Germinal center (tissue), 1 donor: ENCODE measurements around the gene ATM.

Experiments used
- DNase-seq: peaks from one replicate; pipeline ENCODE4 v3.0.0; 2012; ENCODE audit warnings: mixed read lengths, low spot score

ATM gene

GRCh38 chr11:108222574-108223347 is at the start of gene ATM, which contains the start of gene NPAT:
ATM (plus strand) TSS chr11:108223067; CDS start chr11:108227625, 4,558 bp downstream.
NPAT (minus strand) TSS chr11:108222638; CDS start chr11:108222536, 102 bp downstream.
- peak; percentile 94 for DNase-seq

DNA sequence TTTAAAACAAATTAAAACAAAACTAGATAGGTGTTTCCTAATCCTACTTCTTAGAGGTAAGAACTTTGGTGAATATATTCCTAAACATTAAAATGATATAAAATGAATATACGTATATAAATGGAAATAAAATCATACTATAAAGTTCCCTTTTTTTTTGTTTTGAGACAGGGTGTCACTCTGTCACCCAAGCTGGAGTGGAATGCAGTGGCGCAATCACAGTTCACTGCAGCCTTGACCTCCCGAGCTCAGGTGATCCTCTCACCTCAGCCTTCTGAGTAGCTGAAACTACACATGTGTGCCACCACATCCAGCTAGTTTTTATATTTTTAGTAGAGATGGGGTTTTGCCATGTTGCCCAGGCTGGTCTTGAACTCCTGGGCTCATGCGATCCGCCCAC is 45.3 kb upstream of the ATM start:
- no peak for DNase-seq

- DNase-seq, result no peak
These were observed 29.1 kb upstream of the ATM start for GRCh38 chr11:108193725-108194124.

- no peak for DNase-seq
These were observed 26.0 kb upstream of the ATM start for GRCh38 chr11:108196901-108197300.

- no peak for DNase-seq
These were observed 25.5 kb upstream of the ATM start for GRCh38 chr11:108197351-108197750.

DNA sequence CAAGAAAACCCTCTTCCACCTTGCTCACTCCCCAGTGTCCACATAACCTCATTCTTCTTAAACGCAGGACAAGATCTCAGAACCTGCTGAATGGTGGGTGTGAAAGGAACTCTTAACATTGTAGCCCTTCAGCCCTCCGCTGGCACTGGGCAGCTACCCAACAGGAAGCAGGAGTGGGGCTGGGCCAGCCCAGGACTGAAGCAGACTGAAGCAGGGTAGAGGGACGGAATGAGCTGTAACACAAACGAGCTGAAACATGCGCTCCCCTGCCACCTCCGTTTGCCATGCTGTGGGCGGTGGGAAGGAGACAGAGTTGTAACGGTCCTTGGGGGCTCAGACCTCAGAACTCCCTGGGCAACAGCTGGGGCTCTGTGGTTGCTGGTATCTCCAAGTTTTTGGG is 24.0 kb upstream of the ATM start:
- no peak for DNase-seq

DNA sequence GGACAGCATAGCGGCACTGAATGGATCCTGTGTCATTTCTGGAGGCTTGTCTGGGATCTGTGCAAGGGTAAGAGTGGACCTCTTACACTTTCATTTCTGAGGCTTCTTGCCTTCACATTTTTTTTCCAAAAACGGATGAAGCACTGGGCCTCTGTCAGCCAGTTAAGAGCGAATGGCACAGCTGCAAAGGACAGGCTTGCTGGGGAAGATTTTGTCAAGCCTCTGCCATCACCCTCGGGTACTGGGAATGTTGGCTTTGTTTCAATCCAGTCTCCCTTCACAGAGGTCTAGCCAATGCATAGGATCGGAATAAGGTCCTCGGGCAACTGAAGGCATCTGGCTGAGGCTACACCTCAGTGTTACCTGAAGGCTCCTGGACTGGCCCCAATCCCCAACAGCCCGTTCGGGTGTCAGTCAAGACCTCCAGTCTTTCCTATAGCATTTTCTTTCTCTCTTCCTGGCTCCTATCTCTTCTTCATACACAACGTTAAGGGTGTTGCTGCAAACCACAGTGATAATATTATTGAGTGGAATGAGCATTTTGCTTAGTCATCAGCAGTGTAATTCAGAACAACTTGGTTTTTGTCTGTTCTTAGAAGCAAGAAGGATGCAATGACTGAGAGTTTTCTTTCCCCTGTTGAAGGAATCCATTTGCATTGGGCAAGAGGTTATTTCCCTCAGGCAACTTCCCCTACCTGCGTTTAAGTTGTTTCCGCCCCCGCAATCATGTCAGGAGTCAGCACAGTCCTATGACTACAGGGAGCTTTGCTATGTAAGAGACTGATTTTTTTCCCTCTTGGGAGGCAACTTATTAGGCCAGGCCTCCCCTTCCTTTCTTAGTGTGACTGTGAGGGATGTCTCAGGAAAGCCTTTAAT is 23.2 kb upstream of the ATM start:
- DNase-seq, result peak; percentile 63

GRCh38 chr11:108203075-108203474 is 19.8 kb upstream of the ATM start:
- no peak for DNase-seq

DNA sequence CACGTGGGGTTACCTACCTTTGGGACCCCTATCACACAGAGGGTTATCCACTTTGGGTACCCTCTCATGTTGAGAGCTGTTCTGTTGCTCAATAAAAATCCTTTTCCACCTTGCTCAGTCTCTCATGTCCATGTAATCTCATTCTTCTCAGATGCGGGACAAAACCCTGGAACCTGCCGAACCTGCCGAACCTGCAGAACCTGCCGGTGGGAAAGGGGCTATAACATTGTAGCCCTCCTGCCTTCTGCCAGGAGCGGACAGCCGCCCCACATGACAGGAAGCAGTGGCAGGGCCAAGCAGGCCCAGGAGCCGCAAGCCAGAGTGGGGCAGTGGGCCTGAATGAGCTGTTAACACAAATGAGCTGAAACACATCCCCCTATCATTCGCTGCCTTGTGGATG is 18.5 kb upstream of the ATM start:
- no peak for DNase-seq

DNA sequence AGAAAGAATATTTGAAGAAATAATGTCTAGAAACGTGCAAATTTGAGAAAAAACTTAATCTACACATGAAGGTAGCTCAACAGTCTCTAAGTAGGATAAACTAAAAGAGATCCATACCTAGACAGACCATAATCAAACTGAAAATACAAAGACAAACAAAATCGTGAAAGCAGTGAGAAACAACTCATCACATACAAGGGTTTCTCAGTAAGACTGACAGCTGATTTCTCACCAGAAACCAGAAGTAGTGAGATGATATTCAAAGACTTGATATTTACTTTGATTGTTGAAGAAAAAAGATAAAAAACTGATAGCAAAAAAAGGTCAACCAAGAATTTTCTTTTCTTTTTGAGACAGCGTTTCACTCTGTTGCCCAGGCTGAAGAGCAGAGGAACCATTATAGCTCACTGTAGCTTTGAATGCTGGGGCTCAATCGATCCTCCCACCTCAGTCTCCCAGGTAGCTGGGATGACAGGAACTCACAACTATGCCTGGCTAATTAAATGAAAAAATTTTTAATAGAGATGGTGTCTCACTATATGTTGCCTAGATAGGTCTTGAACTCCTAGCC is 17.9 kb upstream of the ATM start:
- no peak for DNase-seq

- no peak for DNase-seq
These were observed 16.7 kb upstream of the ATM start for GRCh38 chr11:108206171-108206570.

DNA sequence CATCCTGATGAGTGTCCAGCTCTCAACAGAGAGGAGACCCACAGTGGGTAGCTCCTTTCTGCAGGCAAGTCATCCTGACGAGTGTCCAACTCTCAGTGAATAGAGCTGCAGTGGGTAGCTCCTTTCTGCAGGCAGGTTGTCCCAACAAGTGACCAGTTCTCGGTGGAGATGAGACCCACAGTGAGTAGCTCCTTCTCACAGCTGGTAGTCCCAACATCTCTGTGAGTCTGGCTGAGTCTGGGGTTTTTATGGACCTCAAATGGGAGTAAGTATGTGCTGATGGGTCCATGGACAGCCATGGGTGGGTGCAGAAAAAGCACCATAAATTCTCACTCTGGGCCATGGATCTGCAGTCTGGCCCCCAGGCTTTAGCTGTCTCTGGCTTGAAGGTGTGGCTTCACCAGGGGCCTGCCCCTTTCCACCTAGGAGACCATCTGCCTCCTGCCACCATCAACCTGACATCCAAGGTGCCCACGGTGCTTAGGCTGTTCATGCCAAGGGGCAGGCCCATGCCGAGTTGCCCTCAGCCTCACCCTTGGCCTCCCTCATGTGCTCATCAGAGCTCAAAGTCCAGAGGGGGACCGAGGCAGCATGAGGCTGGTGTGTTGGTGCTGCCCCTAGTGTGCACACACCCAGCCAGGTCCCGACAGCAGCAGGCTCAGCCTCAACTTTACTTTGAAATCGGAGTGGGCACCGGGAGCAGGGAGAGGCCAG is 15.7 kb upstream of the ATM start:
- DNase-seq, result no peak

DNA sequence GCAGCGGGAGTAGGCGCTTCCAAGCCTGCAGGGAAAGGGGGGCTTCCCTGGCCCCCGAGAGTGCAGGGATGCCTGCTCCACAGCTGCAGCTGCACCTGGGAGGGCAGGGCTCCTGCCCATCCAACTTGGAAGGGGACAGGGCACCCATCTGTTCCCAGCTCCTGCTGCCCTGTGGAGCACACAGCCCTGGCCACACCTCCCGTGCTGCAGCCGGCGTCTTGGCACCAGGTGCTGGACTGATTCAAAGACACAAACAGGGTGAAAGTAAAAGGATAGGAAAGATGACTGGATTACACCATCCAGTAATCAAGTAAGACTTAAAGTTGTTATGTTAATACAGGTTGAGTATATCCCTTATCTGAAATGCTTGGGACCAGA is 15.2 kb upstream of the ATM start:
- DNase-seq, result no peak

- no peak for DNase-seq
These were observed 12.4 kb upstream of the ATM start for GRCh38 chr11:108210441-108210840.

- no peak for DNase-seq
These were observed 9.1 kb upstream of the ATM start for GRCh38 chr11:108213784-108214183.

DNA sequence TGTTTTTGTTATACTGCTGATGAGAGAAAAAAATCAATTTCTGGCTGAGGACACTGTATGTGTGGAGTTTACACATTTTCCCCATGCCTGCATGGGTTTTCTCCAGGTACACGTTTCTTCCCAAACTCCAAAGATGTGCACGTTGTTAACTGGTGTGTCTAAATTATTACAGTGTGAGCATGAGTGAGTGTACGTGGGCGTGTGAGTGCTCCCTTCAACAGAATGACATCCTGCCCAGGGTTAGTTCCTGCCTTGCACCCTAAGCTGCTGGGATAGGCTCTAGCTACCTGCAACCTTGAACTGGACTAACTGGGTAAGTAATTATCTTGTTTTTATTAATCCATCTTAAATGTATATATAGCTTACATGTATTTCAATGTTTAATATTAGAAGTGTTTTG is 5.9 kb upstream of the ATM start:
- no peak for DNase-seq

DNA sequence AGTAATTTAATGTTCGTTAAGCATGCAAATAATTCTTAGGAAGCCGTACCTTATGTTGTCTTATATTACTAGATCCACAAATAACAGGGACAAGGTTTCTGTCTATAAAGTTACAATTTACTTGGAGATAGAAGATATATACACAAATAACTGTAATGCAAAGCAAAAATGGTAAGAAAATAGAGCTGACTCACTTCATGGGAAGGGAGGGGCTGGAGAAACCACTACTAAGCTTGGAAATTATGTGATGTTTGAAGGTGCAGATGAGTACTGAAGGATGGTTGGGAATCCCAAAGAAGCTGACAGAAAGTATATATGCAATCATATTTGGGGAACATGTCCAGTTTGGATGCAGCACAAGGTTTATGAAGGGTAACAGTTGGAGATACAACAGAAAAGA is 4.4 kb upstream of the ATM start:
- no peak for DNase-seq

- DNase-seq, result no peak
These were observed 3.7 kb upstream of the ATM start for GRCh38 chr11:108218912-108219783.

DNA sequence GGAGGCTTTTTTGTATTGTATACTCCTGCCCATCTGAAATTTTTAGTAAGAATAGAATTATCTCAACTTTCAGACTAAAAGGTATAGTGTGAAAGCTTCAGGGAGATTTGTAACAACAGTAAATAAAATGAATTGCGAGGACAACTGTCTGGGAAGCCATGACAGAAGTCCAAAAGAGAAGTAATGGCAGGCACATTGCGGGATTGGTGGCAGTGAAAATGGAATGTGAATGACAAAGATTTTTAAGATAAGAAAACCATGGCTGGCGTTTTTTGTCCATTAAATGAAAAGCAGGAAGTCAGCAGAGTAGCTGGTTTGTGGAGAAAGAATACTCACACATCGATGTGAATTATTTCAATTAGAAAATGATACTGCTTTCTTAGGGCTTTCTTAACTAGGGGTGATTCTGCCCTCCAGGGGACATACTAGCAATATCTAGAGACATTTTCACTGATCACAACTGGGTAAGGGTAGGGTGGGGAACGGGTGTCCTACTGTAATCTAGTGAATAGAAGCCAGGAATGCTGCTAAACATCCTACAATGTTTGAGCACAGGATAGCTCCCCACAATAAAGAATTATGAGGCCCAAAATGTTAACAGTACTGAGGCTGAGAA is 2.0 kb upstream of the ATM start:
- DNase-seq, result no peak

GRCh38 chr11:108221371-108221770 is 1.5 kb upstream of the ATM start:
- no peak for DNase-seq
